Natural killer cell treated with Interleukin-12 subunit alpha and Interleukin-12 subunit beta and Interleukin-15 and Interleukin-18, amount 100 ng/mL, for 72 hours (primary cell): Measurements from ENCODE around the gene P2RX3. TPM values are rescaled to one million over a fixed set of nuclear protein-coding genes. Genes with fewer than 3 reads are reported as not detected.
"Not testable (repeated sequence)": the region's sequence is repeated elsewhere in the genome, so short reads cannot be mapped to it uniquely, and the experiment has no call there.

Experiments used
- ATAC-seq, 2 donors: fragments of 150-1000 bp; cut with Tn5 transposase in 1 of 2; sonication (Bioruptor Pico), chemical (Tn5 transposase) in 1 of 2; 2 replicates each; pipeline ENCODE4 v1.10.0; 2021
- DNase-seq: peaks from one replicate; pipeline ENCODE4 v3.0.0; 2022; ENCODE audit warnings: low spot score
- H3K27ac Mint-ChIP-seq, 2 donors: 1 replicate in 1 of 2; 2 replicates in 1 of 2; pipeline ENCODE4 v1.8.0; 2022; ENCODE audit warnings: mixed read lengths in 2 of 2, mild to moderate bottlenecking in 1 of 2, moderate library complexity in 1 of 2
- H3K27me3 Mint-ChIP-seq, 2 donors: 1 replicate in 1 of 2; 2 replicates in 1 of 2; pipeline ENCODE4 v1.8.0; 2022; ENCODE audit warnings: mixed read lengths in 2 of 2
- H3K36me3 Mint-ChIP-seq: one replicate; pipeline ENCODE4 v1.8.0; 2022; ENCODE audit warnings: mixed read lengths
- H3K4me1 Mint-ChIP-seq, 2 donors: 1 replicate in 1 of 2; 2 replicates in 1 of 2; pipeline ENCODE4 v1.8.0; 2022; ENCODE audit warnings: low read depth in 2 of 2, mixed read lengths in 2 of 2, mild to moderate bottlenecking in 1 of 2
- H3K4me3 Mint-ChIP-seq: one replicate; pipeline ENCODE4 v1.8.0; 2022; ENCODE audit warnings: mixed read lengths
- H3K9me3 Mint-ChIP-seq: 2 replicates; pipeline ENCODE4 v1.8.0; 2022; ENCODE audit warnings: mixed read lengths
- total RNA-seq, 2 donors: library from RNA; stranded (reverse); gene quantifications; one replicate each; pipeline ENCODE4 v1.2.3, GENCODE V29; 2022

Gene P2RX3
- total RNA-seq, 2 donors from 2014 or later, result not detected

DNA sequence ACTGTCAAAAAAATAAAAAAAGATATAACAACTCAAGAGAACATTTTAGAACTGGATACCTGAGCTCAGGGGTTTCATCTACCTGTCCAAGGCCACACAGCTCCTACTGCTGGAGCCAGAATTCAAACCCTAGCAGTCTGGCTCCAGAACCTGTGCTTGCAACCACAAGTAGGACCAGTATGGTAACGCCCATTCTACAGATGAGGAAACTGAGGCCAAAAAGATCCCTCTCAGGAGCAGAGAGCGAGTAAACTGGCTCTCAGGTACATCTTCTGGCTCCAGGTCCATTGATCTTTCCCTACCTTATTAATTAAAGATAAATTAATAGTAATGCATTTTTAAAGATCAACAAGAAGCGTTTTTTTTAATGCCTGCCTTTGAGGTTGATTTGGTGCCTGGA is 19.2 kb downstream of the P2RX3 start:
- Mint-ChIP-seq H3K27ac (no peak overlapping the region), H3K9me3 (no peaks in the 10 kb centered on the region), H3K36me3 (no peaks in the 10 kb centered on the region), H3K27me3 (peaks cover 9 to 16% of the 10 kb centered on the region in 2 donors), H3K4me1 (peaks cover 6 to 8% of the 10 kb centered on the region in 2 donors), H3K4me3 (no peak overlapping the region)
- peak; percentile 37 for DNase-seq
- no peak for ATAC-seq

DNA sequence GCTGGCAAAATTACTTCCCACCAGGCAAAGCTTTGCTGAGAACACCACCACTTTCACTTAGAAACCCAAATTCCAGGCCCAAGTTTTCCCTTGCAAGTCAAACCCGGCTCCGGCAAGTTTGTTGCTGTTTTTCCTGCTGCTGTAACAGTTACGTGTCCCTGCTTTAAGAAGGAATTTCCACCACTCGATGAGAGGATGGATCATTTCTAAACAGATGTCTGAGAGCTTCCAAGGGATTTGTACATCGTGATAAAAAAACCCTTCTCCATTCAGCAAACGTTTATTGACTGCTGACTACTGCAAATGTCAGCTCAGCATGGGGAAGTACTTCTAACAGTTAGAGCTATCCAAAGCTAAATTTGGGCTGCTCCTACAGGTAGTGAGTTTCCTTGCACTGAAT is 19.7 kb downstream of the P2RX3 start:
- H3K9me3 Mint-ChIP-seq, result no peaks in the 10 kb centered on the region
- H3K27me3 Mint-ChIP-seq, result peaks cover 9 to 17% of the 10 kb centered on the region in 2 donors
- ATAC-seq, result no peak
- no peak overlapping the region for H3K4me3 Mint-ChIP-seq
- no peaks in the 10 kb centered on the region for H3K36me3 Mint-ChIP-seq
- H3K4me1 Mint-ChIP-seq, result peaks cover 6 to 8% of the 10 kb centered on the region in 2 donors
- DNase-seq, result peak; percentile 28
- H3K27ac Mint-ChIP-seq, result no peak overlapping the region

DNA sequence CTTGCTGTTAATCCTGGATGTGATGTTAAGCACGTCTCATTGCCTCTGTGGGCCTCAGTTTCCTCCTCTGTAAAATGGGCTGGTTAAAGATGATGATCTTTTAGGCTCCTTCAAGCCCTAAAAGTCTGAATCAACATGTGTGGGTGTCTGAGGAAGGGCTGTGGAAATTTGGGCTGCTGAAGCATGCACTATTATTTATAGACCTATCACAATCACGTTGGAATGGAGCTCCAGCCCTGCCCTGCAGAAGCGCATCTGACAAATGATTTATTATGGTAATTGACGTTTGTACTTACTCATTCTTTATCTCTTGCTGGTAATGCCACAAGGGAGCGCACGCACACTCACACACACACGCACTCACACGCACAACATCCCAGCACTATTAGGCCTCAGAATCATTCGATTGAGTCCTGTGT is 20.4 kb downstream of the P2RX3 start:
- H3K27ac Mint-ChIP-seq, result no peak overlapping the region
- H3K36me3 Mint-ChIP-seq, result no peaks in the 10 kb centered on the region
- H3K9me3 Mint-ChIP-seq, result no peaks in the 10 kb centered on the region
- no peak overlapping the region for H3K4me3 Mint-ChIP-seq
- peaks cover 6 to 17% of the 10 kb centered on the region in 2 donors for H3K27me3 Mint-ChIP-seq
- DNase-seq (peak; percentile 23), ATAC-seq (no peak)
- H3K4me1 Mint-ChIP-seq, result peaks cover 6 to 8% of the 10 kb centered on the region in 2 donors

DNA sequence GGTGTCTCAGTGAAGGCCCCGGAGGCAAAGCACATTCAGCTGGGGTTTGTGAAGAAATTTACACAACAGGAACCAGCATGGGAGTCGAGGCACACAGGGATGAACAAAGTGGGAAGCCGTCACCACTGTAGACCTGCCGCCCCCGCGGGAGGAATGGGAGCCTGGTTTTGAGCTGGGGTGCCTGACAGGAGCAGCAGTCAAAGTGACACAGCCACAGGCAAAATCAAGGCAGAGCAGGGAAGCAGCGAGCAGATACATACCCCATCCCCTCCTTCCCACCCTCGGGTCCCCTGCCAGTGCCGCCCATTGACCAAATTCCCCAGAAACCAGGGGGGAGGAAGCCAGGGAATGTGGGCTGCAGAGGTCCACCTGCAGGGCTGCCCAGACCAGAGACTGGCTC is 20.8 kb downstream of the P2RX3 start:
- Mint-ChIP-seq H3K27me3 (peaks cover 7 to 17% of the 10 kb centered on the region in 2 donors), H3K36me3 (no peaks in the 10 kb centered on the region), H3K4me1 (peaks cover 6 to 8% of the 10 kb centered on the region in 2 donors), H3K27ac (no peak overlapping the region), H3K4me3 (no peak overlapping the region), H3K9me3 (no peaks in the 10 kb centered on the region)
- ATAC-seq (no peak), DNase-seq (peak; percentile 51)

GRCh38 chr11:57359396-57359795 is 21.2 kb downstream of the P2RX3 start:
- Mint-ChIP-seq H3K36me3 (no peaks in the 10 kb centered on the region), H3K4me1 (peaks cover 4 to 7% of the 10 kb centered on the region in 2 donors), H3K4me3 (no peak overlapping the region), H3K27ac (no peak overlapping the region), H3K27me3 (peaks cover 9 to 14% of the 10 kb centered on the region in 2 donors), H3K9me3 (no peaks in the 10 kb centered on the region)
- DNase-seq (no peak), ATAC-seq (no peak)

- H3K36me3 Mint-ChIP-seq, result no peaks in the 10 kb centered on the region
- ATAC-seq (no peak), DNase-seq (peak; percentile 23)
- no peak overlapping the region for H3K27ac Mint-ChIP-seq
- peaks cover 9% of the 10 kb centered on the region in 2 donors for H3K27me3 Mint-ChIP-seq
- no peaks in the 10 kb centered on the region for H3K9me3 Mint-ChIP-seq
- H3K4me1 Mint-ChIP-seq, result peaks cover 0 to 2% of the 10 kb centered on the region in 2 donors
- H3K4me3 Mint-ChIP-seq, result no peak overlapping the region
Measured at GRCh38 chr11:57359896-57360690, 21.9 kb downstream of the P2RX3 start.

GRCh38 chr11:57360991-57361390 is 22.8 kb downstream of the P2RX3 start:
- Mint-ChIP-seq H3K4me1 (peaks cover 0 to 2% of the 10 kb centered on the region in 2 donors), H3K36me3 (no peaks in the 10 kb centered on the region), H3K4me3 (no peak overlapping the region), H3K27ac (no peak overlapping the region), H3K9me3 (no peaks in the 10 kb centered on the region), H3K27me3 (peaks cover 9% of the 10 kb centered on the region in 2 donors)
- peak; percentile 0 for DNase-seq
- ATAC-seq, result no peak

- not testable (repeated sequence) for H3K27me3 Mint-ChIP-seq, H3K4me3 Mint-ChIP-seq, H3K4me1 Mint-ChIP-seq, H3K9me3 Mint-ChIP-seq, ATAC-seq, DNase-seq, H3K36me3 Mint-ChIP-seq, H3K27ac Mint-ChIP-seq
Measured at GRCh38 chr11:57361420-57361819, 23.3 kb downstream of the P2RX3 start.

- Mint-ChIP-seq H3K27me3 (peaks cover 9 to 11% of the 10 kb centered on the region in 2 donors), H3K4me1 (no peaks in the 10 kb centered on the region), H3K36me3 (no peaks in the 10 kb centered on the region), H3K9me3 (no peaks in the 10 kb centered on the region), H3K4me3 (no peak overlapping the region), H3K27ac (no peak overlapping the region)
- ATAC-seq, result no peak
- DNase-seq, result peak; percentile 41
Measured at GRCh38 chr11:57361926-57362325, 23.8 kb downstream of the P2RX3 start.

DNA sequence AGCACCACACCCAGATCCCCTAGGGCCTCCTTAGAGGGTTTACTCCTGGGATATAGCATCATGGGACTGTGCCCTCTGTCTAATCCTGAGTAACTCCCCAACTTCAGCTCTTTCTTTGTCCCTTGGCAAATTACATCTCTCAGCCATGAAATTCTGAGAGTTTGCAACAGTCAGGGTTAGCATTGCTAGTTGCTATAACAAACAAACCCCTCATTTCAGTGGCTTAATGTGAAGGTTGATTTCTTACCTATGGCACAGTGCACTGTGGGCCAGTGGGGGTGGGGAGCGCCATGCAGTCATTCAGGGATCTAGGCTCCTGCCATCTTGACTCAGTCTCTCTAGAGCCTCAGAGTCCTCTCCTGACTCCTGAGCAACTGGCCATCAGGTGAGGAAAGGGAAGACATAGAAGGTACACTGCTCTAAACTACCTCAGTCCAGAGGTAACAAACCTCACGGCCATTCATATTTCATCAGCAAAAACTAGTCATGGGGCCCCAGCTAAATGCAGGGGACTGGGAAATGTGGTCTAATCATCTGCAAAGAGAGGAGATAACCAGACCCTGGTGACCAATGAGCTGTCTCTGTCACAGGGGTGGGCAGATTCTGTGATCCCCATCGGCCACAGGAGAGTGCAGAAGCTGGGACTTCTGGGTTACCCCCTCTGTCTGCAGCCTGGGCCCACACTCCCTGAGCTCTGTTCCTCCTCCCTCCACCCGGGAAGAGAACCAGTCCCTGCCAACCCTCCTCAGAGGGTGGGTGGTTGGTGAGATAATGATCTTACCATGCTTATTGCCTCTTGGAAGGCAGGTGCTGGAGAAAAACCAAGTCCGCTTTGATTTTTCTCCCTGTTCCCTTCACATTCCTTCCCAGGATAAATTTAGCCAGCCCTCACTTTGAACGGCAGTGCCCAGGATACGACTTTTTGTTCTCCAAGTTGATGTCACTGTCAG is 25.3 kb downstream of the P2RX3 start:
- ATAC-seq (no peak), DNase-seq (peak; percentile 25)
- no peaks in the 10 kb centered on the region for H3K9me3 Mint-ChIP-seq
- no peak overlapping the region for H3K4me3 Mint-ChIP-seq
- H3K36me3 Mint-ChIP-seq, result no peaks in the 10 kb centered on the region
- peaks cover 9 to 11% of the 10 kb centered on the region in 2 donors for H3K27me3 Mint-ChIP-seq
- H3K27ac Mint-ChIP-seq, result no peak overlapping the region
- H3K4me1 Mint-ChIP-seq, result no peaks in the 10 kb centered on the region

DNA sequence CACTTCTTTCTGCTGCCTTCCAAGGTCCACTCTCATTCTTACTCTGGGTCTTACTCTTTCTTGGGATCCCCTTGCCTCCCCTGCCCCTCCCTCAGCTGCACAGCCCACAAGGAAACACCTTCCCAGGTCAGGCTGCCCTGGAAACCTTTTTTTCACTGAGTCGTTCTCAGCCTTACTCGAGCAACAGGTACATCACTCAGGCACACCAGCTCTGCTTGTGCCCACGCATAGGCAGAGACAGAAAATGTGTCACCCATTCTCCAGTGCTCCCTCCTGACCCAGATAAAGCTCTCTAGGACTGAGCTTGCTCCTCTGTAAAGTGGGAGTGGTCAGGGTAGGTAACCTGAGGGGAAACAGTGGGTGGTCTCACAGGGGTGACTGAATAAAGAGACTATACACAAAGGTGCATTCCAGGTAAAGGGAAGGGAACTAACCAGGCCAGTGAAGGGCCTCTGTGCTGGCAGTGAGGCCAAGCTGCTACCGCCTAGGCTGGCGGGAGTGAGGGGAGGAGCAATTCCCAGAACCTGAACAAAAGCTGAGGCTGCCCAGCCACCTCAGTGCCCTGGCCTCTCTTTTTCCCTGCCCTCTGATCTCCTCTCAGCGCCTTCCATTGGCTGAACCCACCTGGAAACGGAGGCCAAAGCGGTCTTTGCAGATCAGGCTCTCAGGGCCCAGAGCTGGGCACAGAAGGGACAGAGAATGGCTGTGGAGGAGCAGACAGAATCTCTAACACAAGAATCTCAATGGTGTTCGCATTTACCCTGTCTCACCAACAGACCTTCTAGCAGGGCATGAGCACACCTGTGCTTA is 26.9 kb downstream of the P2RX3 start:
- Mint-ChIP-seq H3K27ac (no peak overlapping the region), H3K9me3 (no peaks in the 10 kb centered on the region), H3K36me3 (no peaks in the 10 kb centered on the region), H3K4me1 (no peaks in the 10 kb centered on the region), H3K4me3 (no peak overlapping the region), H3K27me3 (peaks cover 9 to 11% of the 10 kb centered on the region in 2 donors)
- no peak for ATAC-seq
- DNase-seq, result peak; percentile 49

DNA sequence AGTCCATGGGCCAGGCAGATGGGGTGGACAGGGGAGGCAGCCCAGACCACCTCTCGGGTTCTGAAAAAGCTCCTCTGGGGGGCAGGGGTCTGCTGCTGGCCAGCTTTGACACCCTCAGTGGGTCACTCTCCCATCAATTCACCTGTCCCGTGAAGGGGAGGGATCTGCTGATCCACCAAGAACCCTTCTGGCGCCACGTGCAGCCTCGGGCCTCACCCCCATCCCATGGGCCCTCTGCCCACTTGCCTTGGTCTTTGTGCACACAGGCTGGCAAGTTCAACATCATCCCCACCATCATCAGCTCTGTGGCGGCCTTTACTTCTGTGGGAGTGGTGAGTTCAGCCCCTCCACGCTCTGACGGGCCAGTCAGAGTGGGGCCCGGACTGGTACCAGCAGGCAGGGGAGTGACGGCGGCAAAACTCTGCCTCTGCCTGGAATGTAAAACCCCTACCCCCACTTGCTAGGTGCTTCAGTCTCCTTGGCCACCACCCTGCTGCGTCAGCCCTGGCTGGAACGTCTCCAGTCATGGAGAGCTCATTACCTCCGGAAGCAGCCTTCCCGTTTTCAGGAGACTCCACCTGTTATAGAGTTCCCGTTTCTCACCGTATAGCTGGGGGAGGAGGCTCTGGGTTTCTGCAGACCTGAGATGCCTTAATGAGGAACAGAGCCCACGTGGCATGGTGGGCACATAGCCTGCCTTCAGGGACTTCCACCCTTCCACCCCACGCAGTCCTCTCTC is 30.1 kb downstream of the P2RX3 start:
- ATAC-seq (no peak), DNase-seq (no peak)
- no peak overlapping the region for H3K27ac Mint-ChIP-seq
- no peaks in the 10 kb centered on the region for H3K36me3 Mint-ChIP-seq
- H3K9me3 Mint-ChIP-seq, result no peaks in the 10 kb centered on the region
- no peak overlapping the region for H3K4me3 Mint-ChIP-seq
- H3K27me3 Mint-ChIP-seq, result peaks cover 0 to 5% of the 10 kb centered on the region in 2 donors
- H3K4me1 Mint-ChIP-seq, result no peaks in the 10 kb centered on the region

GRCh38 chr11:57368845-57369232 is 30.7 kb downstream of the P2RX3 start:
- DNase-seq (no peak), ATAC-seq (no peak)
- no peaks in the 10 kb centered on the region for H3K9me3 Mint-ChIP-seq
- H3K4me3 Mint-ChIP-seq, result no peak overlapping the region
- H3K4me1 Mint-ChIP-seq, result no peaks in the 10 kb centered on the region
- H3K36me3 Mint-ChIP-seq, result no peaks in the 10 kb centered on the region
- peaks cover 0 to 7% of the 10 kb centered on the region in 2 donors for H3K27me3 Mint-ChIP-seq
- H3K27ac Mint-ChIP-seq, result no peak overlapping the region
